SK-N-SH (cell line): ENCODE measurements around the gene DNAJC24.

Experiments
- CTCF ChIP-seq: fragments of 200-600 bp; sonication (generic); IDR thresholded peaks from 2 replicates; pipeline ENCODE4 v1.6.1; 2017; ENCODE audit warnings: antibody characterized with exemption, mild to moderate bottlenecking, moderate library complexity
- EP300 ChIP-seq, 2 experiments: IDR thresholded peaks; 2 replicates each; pipeline versions ENCODE4 v1.4.0 to v1.6.1; 2012; ENCODE audit warnings: borderline replicate concordance in 1 of 2, low read depth in 1 of 2, low read length in 1 of 2
- PBX3 ChIP-seq: IDR thresholded peaks from 2 replicates; pipeline ENCODE4; 2012
- POLR2AphosphoS5 ChIP-seq: IDR thresholded peaks from 2 replicates; pipeline ENCODE4 v1.6.1; 2012; ENCODE audit warnings: low read depth, low read length
- RAD21 ChIP-seq: IDR thresholded peaks from 2 replicates; pipeline ENCODE4 v1.6.1; 2012; ENCODE audit warnings: mild to moderate bottlenecking, low read length
- RCOR1 ChIP-seq: fragments of 150-350 bp; IDR thresholded peaks from 2 replicates; pipeline ENCODE4 v1.6.1; 2017; ENCODE audit warnings: antibody characterized with exemption, low read length
- SIN3A ChIP-seq: IDR thresholded peaks from 2 replicates; pipeline ENCODE4 v1.6.1; 2012; ENCODE audit warnings: low read depth, mild to moderate bottlenecking, low read length, moderate library complexity, borderline replicate concordance
- TCF12 ChIP-seq: IDR thresholded peaks from 2 replicates; pipeline ENCODE4 v1.4.0; 2012
- YY1 ChIP-seq: IDR thresholded peaks from 2 replicates; pipeline ENCODE4 v1.4.0; 2012; ENCODE audit warnings: low read depth, mild to moderate bottlenecking

DNA sequence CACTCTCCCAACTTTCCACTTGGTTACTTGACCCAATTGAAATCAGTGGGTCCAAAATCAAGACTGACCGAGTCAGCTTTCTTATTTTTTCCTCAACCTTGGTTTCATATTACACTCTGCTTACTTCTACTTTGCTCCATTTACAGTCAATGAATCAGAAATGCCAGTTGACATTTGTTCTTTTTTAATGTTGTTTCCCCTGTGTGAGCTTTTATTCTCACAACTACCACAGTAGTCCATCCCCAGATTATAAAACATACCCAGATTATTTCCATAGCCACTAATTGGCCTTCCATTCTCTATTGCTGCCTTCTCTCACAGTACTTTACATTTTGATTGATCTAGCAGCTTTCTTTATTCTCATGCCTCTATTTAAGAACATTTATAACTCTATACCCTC, 50.0 kb downstream of the DNAJC24 start:
- TF ChIP-seq RAD21, result no peak
- TF ChIP-seq SIN3A, result no peak
- no peak for TF ChIP-seq CTCF
- TF ChIP-seq POLR2AphosphoS5, result no peak
- no peak for TF ChIP-seq RCOR1
- no peak for TF ChIP-seq TCF12
- no peak for TF ChIP-seq YY1
- no peak for TF ChIP-seq PBX3
- no peak for TF ChIP-seq EP300 (IDR thresholded peaks at IDR 0.05; ENCODE audit: borderline replicate concordance in 1 of 2, low read depth in 1 of 2, low read length in 1 of 2)
